Transverse colon (tissue), 4 donors: Measurements from ENCODE around the gene CDK8. TPM values are rescaled to one million over a fixed set of nuclear protein-coding genes. Genes with fewer than 3 reads are reported as not detected.

ENCODE experiments used
- DNase-seq: peaks from one replicate; pipeline ENCODE4 v3.0.0-alpha.2; 2019
- H3K27ac ChIP-seq, 4 donors: fragments of 200-600 bp; sonication (generic); 2 replicates each; pipeline ENCODE4 v1.5.1; 2016 to 2018; ENCODE audit warnings: inconsistent platforms in 4 of 4
- H3K27me3 ChIP-seq: fragments of 200-600 bp; sonication (generic); 2 replicates; pipeline ENCODE4 v1.5.1; 2017; ENCODE audit warnings: inconsistent platforms
- H3K36me3 ChIP-seq, 4 donors: fragments of 200-600 bp; sonication (generic); 2 replicates each; pipeline ENCODE4 v1.5.1; 2017 to 2019; ENCODE audit warnings: inconsistent platforms in 4 of 4
- H3K4me1 ChIP-seq, 4 donors: fragments of 200-600 bp; sonication (generic); 2 replicates each; pipeline ENCODE4 v1.5.1; 2017 to 2020; ENCODE audit warnings: inconsistent platforms in 4 of 4
- H3K4me3 ChIP-seq, 4 donors: fragments of 200-600 bp; sonication (generic); 1 replicate in 1 of 4; 2 replicates in 3 of 4; pipeline versions ENCODE4 v1.5.1 to v1.6.1; 2017 to 2019; ENCODE audit warnings: inconsistent platforms in 4 of 4
- H3K9me3 ChIP-seq, 2 donors: fragments of 200-600 bp; sonication (generic); 2 replicates each; pipeline ENCODE4 v1.5.1; 2017 to 2019; ENCODE audit warnings: inconsistent platforms in 2 of 2
- EP300 ChIP-seq: sonication (generic); formaldehyde crosslinking; IDR thresholded peaks from one replicate; pipeline ENCODE4 v1.6.1; 2017; ENCODE audit warnings: antibody characterized with exemption, low read depth
- POLR2A ChIP-seq: fragments of 450-650 bp; IDR thresholded peaks from one replicate; pipeline ENCODE4 v1.6.1; 2016; ENCODE audit warnings: antibody characterized with exemption, mild to moderate bottlenecking, moderate library complexity
- POLR2AphosphoS5 ChIP-seq, 3 donors: sonication (generic); formaldehyde crosslinking; IDR thresholded peaks; one replicate each; pipeline ENCODE4 v1.6.1; 2016; ENCODE audit warnings: antibody characterized with exemption in 3 of 3
- WGBS, 2 donors: methylation state at CpG; one replicate each; pipeline ENCODE4 v1.1.5; 2018; ENCODE audit warnings: low coverage in 1 of 2; 5-methylcytosine and 5-hydroxymethylcytosine counted together
- in situ Hi-C, 4 donors: fragments of 200-750 bp; cut with MboI; loops; one replicate each; pipeline versions ENCODE4 v1.15.0 to v1.15.1; 2017; ENCODE audit warnings: low sequenced_read_pairs in 3 of 4, low pct_ligation_motif_present in 1 of 4, low pct_unique_long_range_greater_than_20kb in 1 of 4
- intact Hi-C: fragments of 100-400 bp; cut with DNase I; formaldehyde crosslinking; loops from one replicate; pipeline ENCODE4 v1.15.1; 2023; ENCODE audit warnings: low total_unique reads
- total RNA-seq, 4 donors: library from RNA; depleted of rRNA; stranded (reverse); fragments of >200 nt; gene quantifications; one replicate each; pipeline ENCODE4 v1.1.0, GENCODE V29; 2016
- TF ChIP-seq, protein P1 (sequence below), 5 experiments: fragments of 200-600 bp in 3 of 5; fragments of 450-650 bp in 2 of 5; sonication (generic) in 3 of 5; IDR thresholded peaks; 1 replicate in 2 of 5; 2 replicates in 3 of 5; pipeline ENCODE4 v1.5.1; 2016 to 2017; ENCODE audit warnings: antibody characterized with exemption in 5 of 5, inconsistent platforms in 3 of 5, mild to moderate bottlenecking in 2 of 5, moderate library complexity in 1 of 5

Gene CDK8
- total RNA-seq, 4 donors from 2014 or later: 8.6 to 37.4 (median 22.3) TPM

DNA sequence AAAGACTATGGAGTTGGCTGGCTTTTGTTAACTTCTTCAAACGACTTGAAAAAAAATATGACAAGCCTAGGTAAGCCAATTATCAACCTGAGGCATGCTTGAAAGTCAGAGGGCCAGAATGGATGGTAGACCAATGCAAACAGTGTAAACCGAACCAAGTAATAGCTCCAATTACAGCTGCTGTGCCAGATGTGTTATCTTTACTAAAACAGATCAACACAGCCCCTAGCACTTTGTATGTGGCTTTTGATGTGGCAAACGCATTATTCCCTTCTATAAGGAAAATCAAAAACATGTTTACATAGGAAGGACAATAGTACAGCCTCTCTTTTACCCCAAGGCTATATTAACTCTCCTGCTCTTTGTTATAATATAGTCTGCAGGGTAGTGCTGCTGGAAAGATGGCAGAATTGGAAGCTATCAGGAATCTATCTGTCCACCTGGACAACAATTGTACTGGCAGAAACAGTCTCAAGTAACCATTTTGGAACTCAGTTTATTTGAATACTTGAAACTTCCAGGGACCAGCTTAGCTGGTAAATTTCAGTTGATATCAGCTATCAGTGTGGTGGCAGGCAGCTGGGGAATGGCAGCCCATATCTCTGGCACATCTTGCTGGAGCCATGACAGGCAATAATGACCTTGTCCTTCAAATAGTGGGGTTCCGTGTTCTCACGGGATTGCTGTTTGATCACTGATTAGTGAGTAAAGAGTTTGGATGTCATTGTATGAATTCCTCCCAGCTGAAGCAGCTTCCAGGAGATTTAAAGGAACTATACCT lies 159.2 kb downstream of the CDK8 start:
- Histone ChIP-seq H3K4me1 (no peaks in the 10 kb centered on the region), H3K9me3 (peaks cover 0 to 4% of the 10 kb centered on the region in 2 donors), H3K36me3 (no peaks in the 10 kb centered on the region), H3K27me3 (no peaks in the 10 kb centered on the region), H3K4me3 (no peak overlapping the region), H3K27ac (no peak overlapping the region)
- in situ Hi-C loops: no loop called here
- DNase-seq: no peak
- 66 to 73% methylated on average over 3 to 5 of the region's 5 CpGs for whole genome bisulfite sequencing, 2 donors
- TF ChIP-seq POLR2AphosphoS5 (IDR thresholded peaks at IDR 0.05) (no peak), POLR2A (no peak), EP300 (no peak)
- TF ChIP-seq, protein P1, sequence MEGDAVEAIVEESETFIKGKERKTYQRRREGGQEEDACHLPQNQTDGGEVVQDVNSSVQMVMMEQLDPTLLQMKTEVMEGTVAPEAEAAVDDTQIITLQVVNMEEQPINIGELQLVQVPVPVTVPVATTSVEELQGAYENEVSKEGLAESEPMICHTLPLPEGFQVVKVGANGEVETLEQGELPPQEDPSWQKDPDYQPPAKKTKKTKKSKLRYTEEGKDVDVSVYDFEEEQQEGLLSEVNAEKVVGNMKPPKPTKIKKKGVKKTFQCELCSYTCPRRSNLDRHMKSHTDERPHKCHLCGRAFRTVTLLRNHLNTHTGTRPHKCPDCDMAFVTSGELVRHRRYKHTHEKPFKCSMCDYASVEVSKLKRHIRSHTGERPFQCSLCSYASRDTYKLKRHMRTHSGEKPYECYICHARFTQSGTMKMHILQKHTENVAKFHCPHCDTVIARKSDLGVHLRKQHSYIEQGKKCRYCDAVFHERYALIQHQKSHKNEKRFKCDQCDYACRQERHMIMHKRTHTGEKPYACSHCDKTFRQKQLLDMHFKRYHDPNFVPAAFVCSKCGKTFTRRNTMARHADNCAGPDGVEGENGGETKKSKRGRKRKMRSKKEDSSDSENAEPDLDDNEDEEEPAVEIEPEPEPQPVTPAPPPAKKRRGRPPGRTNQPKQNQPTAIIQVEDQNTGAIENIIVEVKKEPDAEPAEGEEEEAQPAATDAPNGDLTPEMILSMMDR (IDR thresholded peaks at IDR 0.05): no peak
- intact Hi-C loops: no loop called here

DNA sequence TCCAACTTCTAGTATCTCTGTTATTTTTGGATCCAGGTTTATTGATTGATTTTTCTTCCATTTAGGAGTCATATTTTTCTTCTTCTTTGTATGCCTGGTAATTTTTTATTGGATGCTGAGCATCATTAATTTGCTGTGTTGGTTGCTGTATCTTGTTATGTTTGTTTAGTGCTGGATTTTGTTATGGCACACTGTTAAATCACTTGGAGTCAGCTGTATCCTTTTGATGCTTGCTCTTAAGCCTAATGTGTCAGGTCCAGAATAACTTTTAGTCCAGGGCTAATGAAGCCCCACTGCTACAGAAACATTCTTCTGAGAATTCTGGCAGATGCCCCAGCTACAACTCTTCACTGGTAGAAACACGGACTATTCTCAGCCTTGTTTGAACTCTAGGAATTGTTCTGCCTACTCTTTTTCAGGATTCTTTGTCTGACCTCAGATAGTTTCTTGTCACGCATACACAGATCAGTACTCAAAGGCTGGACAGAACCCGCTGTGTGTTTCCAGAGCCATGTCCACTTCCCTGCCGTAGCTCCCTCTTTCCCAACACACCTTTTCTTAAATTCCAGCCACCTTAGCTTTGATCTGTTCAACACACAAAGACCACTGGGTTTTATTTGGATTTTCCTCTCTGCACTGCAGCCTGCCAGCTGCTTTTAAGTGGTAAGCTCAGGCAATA lies 166.5 kb downstream of the CDK8 start:
- Histone ChIP-seq H3K4me3 (no peak overlapping the region), H3K27me3 (no peaks in the 10 kb centered on the region), H3K4me1 (peaks cover 0 to 9% (median 3%) of the 10 kb centered on the region in 4 donors), H3K27ac (peak overlapping the region; percentile 22 to 72 (median 62)), H3K36me3 (no peaks in the 10 kb centered on the region), H3K9me3 (no peaks in the 10 kb centered on the region)
- TF ChIP-seq EP300 (no peak), POLR2AphosphoS5 (IDR thresholded peaks at IDR 0.05) (peak in 1 of 3 donors; percentile 43)
- DNase-seq: no peak
- in situ Hi-C loops (no loop called here), intact Hi-C loops (no loop called here)
- 62 to 73% methylated on average over 4 of the region's 4 CpGs for WGBS, 2 donors

DNA sequence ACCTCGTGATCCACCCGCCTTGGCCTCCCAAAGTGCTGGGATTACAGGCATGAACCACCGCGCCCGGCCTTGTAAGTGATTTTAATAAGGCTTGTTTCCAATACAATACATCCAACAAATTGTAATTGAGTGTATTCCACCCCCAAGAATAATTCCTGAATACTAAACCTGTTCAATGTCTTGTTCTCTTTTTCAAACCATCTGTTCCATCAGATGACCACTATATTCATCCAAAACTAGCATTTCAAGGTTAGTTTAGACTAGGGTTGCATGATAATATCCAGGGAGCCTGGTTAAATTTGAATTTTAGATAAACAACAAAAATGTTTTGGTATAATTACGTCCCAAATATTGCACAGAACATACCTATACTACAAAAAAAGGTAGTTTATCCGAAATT lies 168.1 kb downstream of the CDK8 start:
- Histone ChIP-seq H3K4me1 (peaks cover 0 to 16% (median 12%) of the 10 kb centered on the region in 4 donors), H3K36me3 (no peaks in the 10 kb centered on the region), H3K9me3 (no peaks in the 10 kb centered on the region), H3K27ac (peak overlapping the region in 2 of 4 donors; percentile 61 to 78), H3K4me3 (no peak overlapping the region), H3K27me3 (no peaks in the 10 kb centered on the region)
- intact Hi-C loops (no loop called here), in situ Hi-C loops (no loop called here)
- WGBS, 2 donors: 88 to 92% methylated on average over 6 to 7 of the region's 7 CpGs
- no peak for DNase-seq
- TF ChIP-seq, protein P1 (IDR thresholded peaks at IDR 0.05): no peak
- TF ChIP-seq POLR2A (no peak), POLR2AphosphoS5 (IDR thresholded peaks at IDR 0.05) (no peak), EP300 (no peak)

- Histone ChIP-seq H3K36me3 (no peaks in the 10 kb centered on the region), H3K9me3 (no peaks in the 10 kb centered on the region), H3K27me3 (no peaks in the 10 kb centered on the region), H3K27ac (peak overlapping the region; percentile 70 to 89 (median 80)), H3K4me3 (no peak overlapping the region), H3K4me1 (peaks cover 0 to 16% (median 12%) of the 10 kb centered on the region in 4 donors)
- WGBS, 2 donors: 37 to 44% methylated on average over 3 of the region's 3 CpGs
- in situ Hi-C loops (no loop called here), intact Hi-C loops (no loop called here)
- TF ChIP-seq EP300 (peak; percentile 50), POLR2AphosphoS5 (IDR thresholded peaks at IDR 0.05) (peak; percentile 59 to 89 (median 75))
- TF ChIP-seq, protein P1 (IDR thresholded peaks at IDR 0.05): no peak
- DNase-seq: peak; percentile 26
Measured at GRCh38 chr13:26423629-26424028, 169.7 kb downstream of the CDK8 start.
